ENCODE measurements around the gene RGL1.

Gene RGL1

GRCh38 chr1:183966487-183966886 is 161.6 kb downstream of the RGL1 start:
- no peak for DNase-seq

GRCh38 chr1:183967914-183968313 is 163.0 kb downstream of the RGL1 start:
- DNase-seq, result no peak

GRCh38 chr1:183968386-183968785 is 163.5 kb downstream of the RGL1 start:
- no peak for DNase-seq

GRCh38 chr1:183970516-183971300 is 165.8 kb downstream of the RGL1 start:
- no peak for DNase-seq

GRCh38 chr1:183975651-183976050 is 170.7 kb downstream of the RGL1 start:
- no peak for DNase-seq

GRCh38 chr1:183977717-183978116 is 172.8 kb downstream of the RGL1 start:
- DNase-seq, result no peak
